GM18951 (cell line): ENCODE results near the gene CLPSL1.

Source experiments
- POLR2A ChIP-seq: IDR thresholded peaks from 4 replicates; pipeline ENCODE4 v1.6.1; 2011; ENCODE audit warnings: mild to moderate bottlenecking; ENCODE audit not compliant: insufficient read length, insufficient read depth; ENCODE audit errors: extremely low read depth
- in situ Hi-C: fragments of 300-500 bp; cut with MboI; formaldehyde crosslinking; loops from one replicate; pipeline ENCODE4 v1.12.0; 2022; ENCODE audit warnings: low sequenced_read_pairs, mixed read lengths, inconsistent platforms; ENCODE audit not compliant: unreplicated experiment

Gene CLPSL1

GRCh38 chr6:35745509-35745908 lies 35.3 kb upstream of the CLPSL1 start:
- in situ Hi-C loops, result loop anchor here (25.0 kb wide), 1 partner anchor 433 kb away; no protein-coding TSS in a partner anchor

DNA sequence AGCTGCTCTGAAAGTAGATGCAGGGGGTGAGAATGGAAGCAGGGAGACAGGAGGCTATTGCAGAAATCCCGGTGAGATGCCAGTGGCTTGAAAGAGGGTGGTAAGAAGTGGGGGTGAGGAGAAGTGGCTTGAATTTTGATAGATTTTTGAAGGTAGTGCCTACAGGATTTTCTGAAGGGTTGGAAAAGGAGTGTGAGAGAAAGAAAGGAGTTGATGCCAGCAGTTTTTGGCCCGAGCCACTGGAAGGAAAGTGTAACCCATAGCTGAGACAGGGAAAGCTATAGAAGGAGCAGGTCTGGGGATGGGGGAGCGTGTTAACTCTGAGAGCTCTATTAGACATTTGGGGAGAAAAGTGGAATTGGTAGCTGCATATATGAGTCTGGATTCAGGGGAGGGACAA lies 34.3 kb upstream of the CLPSL1 start:
- in situ Hi-C loops, result loop anchor here (25.0 kb wide), 1 partner anchor 434 kb away; no protein-coding TSS in a partner anchor
- TF ChIP-seq POLR2A, result no peak

More at GRCh38 chr6:35745509-35745908, 35.3 kb upstream of the CLPSL1 start:
- TF ChIP-seq POLR2A, result no peak

- TF ChIP-seq POLR2A, result no peak
- in situ Hi-C loops, result loop anchor here (25.0 kb wide), 1 partner anchor 436 kb away; no protein-coding TSS in a partner anchor
These were observed 32.9 kb upstream of the CLPSL1 start for GRCh38 chr6:35747877-35748276.

- no peak for TF ChIP-seq POLR2A
- in situ Hi-C loops, result no loop called here
These were observed 30.3 kb upstream of the CLPSL1 start for GRCh38 chr6:35750557-35750956.

- no peak for TF ChIP-seq POLR2A
- in situ Hi-C loops, result no loop called here
These were observed 29.2 kb upstream of the CLPSL1 start for GRCh38 chr6:35751594-35751993.

- no peak for TF ChIP-seq POLR2A
- in situ Hi-C loops, result no loop called here
These were observed 28.5 kb upstream of the CLPSL1 start for GRCh38 chr6:35752330-35752729.

DNA sequence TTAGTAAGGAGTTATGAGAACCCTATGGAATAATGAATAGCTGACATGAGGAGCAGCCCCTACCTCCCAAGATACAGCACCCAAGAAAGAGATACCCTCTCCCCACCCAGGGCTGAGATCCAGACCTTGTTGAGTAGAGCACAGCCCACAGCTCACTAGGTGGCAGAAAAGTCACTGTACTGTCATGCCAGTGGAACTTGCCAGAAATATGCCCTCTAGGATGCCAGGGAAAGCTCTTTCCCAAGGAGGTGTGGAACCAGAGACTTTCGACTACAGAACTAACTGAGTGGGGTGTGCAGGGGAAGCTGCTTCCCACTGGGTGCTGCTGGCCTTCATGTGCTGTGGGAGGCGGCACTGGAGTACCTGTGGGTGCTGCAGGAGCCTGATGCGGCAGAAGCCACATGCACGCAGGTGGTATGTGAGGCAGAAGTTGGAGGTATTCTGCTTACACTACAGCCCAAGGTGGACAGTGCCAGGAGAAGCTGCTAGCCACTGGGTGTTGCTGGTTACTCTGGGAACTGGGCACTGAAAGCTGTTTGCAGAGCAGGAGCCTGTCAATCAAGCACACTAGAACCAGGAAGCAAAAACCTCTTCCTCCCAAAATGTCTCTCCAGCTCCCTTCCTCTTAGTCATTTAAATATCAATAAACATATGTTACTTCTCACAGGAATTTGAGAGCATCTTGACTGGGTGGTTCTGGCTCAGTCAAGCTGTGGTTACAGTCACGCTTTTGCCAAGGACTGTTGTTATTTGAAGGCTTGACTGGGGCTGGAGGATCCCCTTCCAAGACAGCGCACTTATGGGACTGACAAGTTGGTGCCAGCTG lies 26.2 kb upstream of the CLPSL1 start:
- no peak for TF ChIP-seq POLR2A
- in situ Hi-C loops, result no loop called here

- in situ Hi-C loops, result no loop called here
- no peak for TF ChIP-seq POLR2A
These were observed 25.4 kb upstream of the CLPSL1 start for GRCh38 chr6:35755278-35755924.

DNA sequence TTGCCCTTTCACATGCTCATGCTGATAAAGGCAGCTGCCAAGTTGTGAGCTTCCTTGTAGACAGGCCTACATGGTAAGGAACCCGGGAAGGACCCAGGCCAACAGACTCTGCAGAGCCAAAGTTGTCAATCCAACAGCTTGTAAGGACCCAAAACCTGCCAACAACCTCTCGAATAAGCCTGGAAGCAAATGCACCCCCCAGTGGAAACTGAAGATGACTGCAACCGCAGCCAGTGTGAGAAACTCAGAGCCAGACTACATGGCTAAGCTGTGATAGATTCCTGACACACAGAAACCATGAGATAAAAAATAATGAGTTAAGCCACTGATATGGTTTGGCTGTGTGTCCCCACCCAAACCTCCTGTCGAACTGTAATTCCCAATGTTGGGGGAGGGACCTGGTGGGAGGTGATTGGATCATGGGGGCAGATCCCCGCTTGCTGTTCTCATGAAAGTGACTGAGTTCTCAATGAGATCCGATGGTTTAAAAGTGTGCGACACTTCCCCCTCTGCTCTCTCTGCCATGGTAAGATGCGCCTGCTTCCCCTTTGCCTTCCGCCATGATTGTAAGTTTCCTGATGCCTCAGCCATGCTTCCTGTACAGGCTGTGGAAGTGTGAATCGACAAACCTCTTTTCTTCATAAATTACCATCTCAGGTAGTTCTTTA lies 23.2 kb upstream of the CLPSL1 start:
- TF ChIP-seq POLR2A, result no peak
- in situ Hi-C loops, result no loop called here

- in situ Hi-C loops, result no loop called here
- no peak for TF ChIP-seq POLR2A
These were observed 21.4 kb upstream of the CLPSL1 start for GRCh38 chr6:35759426-35759825.

DNA sequence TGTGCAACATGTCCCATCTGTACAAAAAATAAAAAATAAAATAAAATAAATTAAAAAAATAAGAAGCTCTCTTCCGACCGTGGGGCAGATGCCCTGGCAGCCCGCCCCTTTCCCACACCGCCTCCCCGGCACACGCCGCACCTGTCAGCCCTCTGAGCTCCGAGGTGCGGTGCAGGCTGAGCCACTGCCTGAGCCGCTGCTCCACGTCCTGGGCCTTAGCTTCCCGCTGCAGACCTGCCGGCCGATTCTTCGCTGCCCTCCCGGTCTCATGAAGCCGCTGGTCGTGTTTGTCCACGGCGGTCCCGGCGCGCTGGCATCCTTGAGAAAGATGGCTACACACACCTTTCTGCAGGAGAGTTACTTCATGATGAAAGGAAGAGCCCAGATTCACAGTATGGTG lies 15.1 kb upstream of the CLPSL1 start:
- no peak for TF ChIP-seq POLR2A
- in situ Hi-C loops, result no loop called here

DNA sequence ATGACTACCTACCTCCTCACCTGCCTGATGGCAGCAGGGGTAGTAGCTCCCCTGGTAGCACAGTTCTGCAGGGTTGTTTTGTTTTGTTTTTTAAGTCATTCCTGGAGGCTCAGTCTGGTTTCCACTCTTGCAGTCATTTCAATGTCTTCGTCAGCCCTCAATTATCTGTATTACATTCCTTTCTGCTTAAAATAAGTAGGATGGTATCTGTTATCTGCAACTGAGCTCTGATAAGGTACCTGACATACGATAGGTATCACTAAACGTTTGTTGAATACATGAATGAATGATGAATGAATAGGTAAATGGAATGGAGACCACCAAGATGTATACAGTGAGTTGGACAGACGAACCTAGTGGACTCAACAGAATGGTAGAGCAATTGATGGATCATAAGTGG lies 11.6 kb upstream of the CLPSL1 start:
- in situ Hi-C loops, result no loop called here
- TF ChIP-seq POLR2A, result no peak

GRCh38 chr6:35771343-35771627 lies 9.5 kb upstream of the CLPSL1 start:
- in situ Hi-C loops, result no loop called here
- no peak for TF ChIP-seq POLR2A
